ENCODE measurements around the gene CUL7.

GRCh38 chr6:43075670-43076463, 22.2 kb upstream of the CUL7 start, which contains the start of gene PTK7:
- TF ChIP-seq EZH2 (IDR thresholded peaks at IDR 0.05; ENCODE audit: insufficient read depth, poor library complexity, severe bottlenecking) (no peak), EZH2phosphoT487 (IDR thresholded peaks at IDR 0.05; ENCODE audit: insufficient read depth, low read depth) (no peak)
